DOHH2 (cell line): ENCODE results near the gene LRRC3B.

Source experiments
- CTCF ChIP-seq: fragments of 200-600 bp; sonication (generic); IDR thresholded peaks from one replicate; pipeline ENCODE4 v1.5.1; 2014; ENCODE audit warnings: antibody characterized with exemption, mild to moderate bottlenecking, low read depth, low read length; ENCODE audit not compliant: poor library complexity, severe bottlenecking
- EZH2phosphoT487 ChIP-seq: fragments of 200-600 bp; sonication (generic); IDR thresholded peaks from 2 replicates; pipeline ENCODE4 v1.6.1; 2017; ENCODE audit warnings: borderline replicate concordance, mild to moderate bottlenecking, antibody characterized with exemption, low read length, moderate library complexity, mixed read lengths

- TF ChIP-seq CTCF: no peak
- no peak for TF ChIP-seq EZH2phosphoT487
These were observed 33.6 kb upstream of the LRRC3B start for GRCh38 chr3:26588931-26589330.
